K562 (cell line): Measurements from ENCODE around the gene CEP350. TPM values are rescaled to one million over a fixed set of nuclear protein-coding genes. Genes with fewer than 3 reads are reported as not detected.

ENCODE experiments used
- ATAC-seq: fragments of 200-7000 bp; cut with Tn5 transposase; 3 replicates; pipeline ENCODE4 v1.9.1; 2020; ENCODE audit warnings: moderate library complexity
- BruUV-seq: library from RNA; stranded (reverse); fragments of 400-500 nt; replicated peaks from 2 replicates; lab custom pipeline; 2021; lab: Mats Ljungman, UMichigan
- CTCF ChIA-PET: fragments of 300-600 bp; formaldehyde crosslinking; extraction: SDS; loops from one replicate; lab custom pipeline; 2021; ENCODE audit warnings: low intra/inter-chr PET ratio; lab: Yijun Ruan, JAX
- POLR2A ChIA-PET: fragments of 300-600, 350-650 bp; sonication (Branson Sonifier 250); formaldehyde crosslinking; extraction: SDS; loops from one replicate; lab custom pipeline; 2021; ENCODE audit warnings: antibody characterized with exemption, inconsistent platforms; lab: Yijun Ruan, JAX
- DNase-seq, 4 experiments: peaks; one replicate each; pipeline versions ENCODE4 v3.0.0 to v3.0.0-alpha.2; 2011 to 2018; ENCODE audit warnings: low spot score in 3 of 4, mixed read lengths in 3 of 4; ENCODE audit errors: extremely low read depth in 1 of 4
- FAIRE-seq: peaks from 2 replicates; lab custom pipeline; 2011; peaks lifted over from hg19 to GRCh38; lab: Jason Lieb, UNC
- H2AFZ ChIP-seq: 2 replicates; pipeline ENCODE4 v1.6.0; 2011; ENCODE audit warnings: low read depth, low read length, control low read depth, inconsistent platforms
- H3K27ac ChIP-seq: fragments of 200-600 bp; 3 replicates; pipeline ENCODE4 v1.8.0; 2011; ENCODE audit warnings: low read depth, mild to moderate bottlenecking, control low read depth, inconsistent platforms, low read length, moderate library complexity, mixed read lengths; ENCODE audit errors: extremely low read depth
- H3K27me3 ChIP-seq, 2 experiments: fragments of 300-600 bp in 1 of 2; 2 replicates in 1 of 2; 3 replicates in 1 of 2; pipeline versions ENCODE4 v1.6.0 to v1.8.0; 2011; ENCODE audit warnings: inconsistent platforms in 2 of 2, low read length in 2 of 2, mild to moderate bottlenecking in 1 of 2, mixed read lengths in 1 of 2, moderate library complexity in 1 of 2; ENCODE audit not compliant: control insufficient read depth in 2 of 2, insufficient read depth in 2 of 2
- H3K36me3 ChIP-seq: fragments of 300-600 bp; 3 replicates; pipeline ENCODE4 v1.8.0; 2011; ENCODE audit warnings: mild to moderate bottlenecking, low read length, inconsistent platforms; ENCODE audit not compliant: control insufficient read depth, insufficient read depth
- H3K4me1 ChIP-seq, 2 experiments: fragments of 200-600 bp in 1 of 2; replicated peaks in 1 of 2; 2 replicates in 1 of 2; 3 replicates in 1 of 2; pipeline versions ENCODE4 v1.5.1 to v1.8.0; 2011; ENCODE audit warnings: inconsistent platforms in 2 of 2, low read length in 2 of 2, mild to moderate bottlenecking in 1 of 2, mixed read lengths in 1 of 2, moderate library complexity in 1 of 2; ENCODE audit not compliant: control insufficient read depth in 2 of 2, insufficient read depth in 2 of 2
- H3K4me2 ChIP-seq: 2 replicates; pipeline ENCODE4 v1.6.1; 2011; ENCODE audit warnings: low read length, control low read depth, inconsistent platforms, mixed read lengths; ENCODE audit not compliant: insufficient read depth
- H3K4me3 ChIP-seq: fragments of 200-600 bp; sonication (generic), shearing (Covaris generic); 2 replicates; pipeline ENCODE4 v1.5.1; 2016; ENCODE audit warnings: control low read depth, inconsistent platforms
- H3K79me2 ChIP-seq: fragments of 200-600 bp; 3 replicates; pipeline ENCODE4 v1.8.0; 2011; ENCODE audit warnings: low read length, inconsistent platforms; ENCODE audit not compliant: control insufficient read depth, insufficient read depth
- H3K9ac ChIP-seq, 2 experiments: 2 replicates each; pipeline versions ENCODE4 v1.6.0 to v1.6.1; 2011; ENCODE audit warnings: low read depth in 2 of 2, low read length in 2 of 2, control low read depth in 1 of 2, inconsistent platforms in 1 of 2, mild to moderate bottlenecking in 1 of 2, mixed read lengths in 1 of 2; ENCODE audit not compliant: insufficient read depth in 1 of 2
- H3K9me1 ChIP-seq: one replicate; pipeline ENCODE4 v1.6.0; 2011; ENCODE audit warnings: inconsistent platforms, mild to moderate bottlenecking, low read length, moderate library complexity; ENCODE audit not compliant: control insufficient read depth, insufficient read depth
- H3K9me3 ChIP-seq: replicated peaks from 2 replicates; pipeline ENCODE4 v1.5.1; 2011; ENCODE audit warnings: low read depth, low read length, inconsistent platforms; ENCODE audit not compliant: control insufficient read depth, insufficient read depth
- H4K20me1 ChIP-seq: replicated peaks from 2 replicates; pipeline ENCODE4 v1.6.1; 2011; ENCODE audit warnings: low read length, inconsistent platforms, mixed read lengths; ENCODE audit not compliant: control insufficient read depth, insufficient read depth
- EZH2 ChIP-seq: IDR thresholded peaks from 2 replicates; pipeline ENCODE4 v1.6.1; 2012; ENCODE audit warnings: low read depth, mild to moderate bottlenecking, inconsistent platforms, low read length, borderline replicate concordance
- FOXA1 ChIP-seq: fragments of 450-650 bp; IDR thresholded peaks from 2 replicates; pipeline ENCODE4 v1.6.1; 2016; ENCODE audit warnings: mild to moderate bottlenecking, borderline replicate concordance
- HNRNPL ChIP-seq: fragments of 200-400 bp; formaldehyde crosslinking; IDR thresholded peaks from 2 replicates; pipeline ENCODE4 v1.6.1; 2017; ENCODE audit warnings: low read depth, mild to moderate bottlenecking, low read length
- MYBL2 ChIP-seq, 2 experiments: fragments of 450-650 bp in 1 of 2; sonication (generic) in 1 of 2; formaldehyde crosslinking in 1 of 2; IDR thresholded peaks; 2 replicates each; pipeline versions ENCODE4 v1.6.1 to v1.8.1; 2017 to 2022; ENCODE audit warnings: borderline replicate concordance in 1 of 2, inconsistent platforms in 1 of 2, low read depth in 1 of 2, mild to moderate bottlenecking in 1 of 2, missing genetic modification reagents in 1 of 2, moderate library complexity in 1 of 2
- SNRNP70 ChIP-seq: fragments of 200-400 bp; formaldehyde crosslinking; optimal IDR thresholded peaks from 2 replicates; pipeline ENCODE3; 2017; ENCODE audit warnings: low read depth, low read length
- SRSF1 ChIP-seq: fragments of 200-400 bp; formaldehyde crosslinking; IDR thresholded peaks from 2 replicates; pipeline ENCODE4 v1.6.1; 2017; ENCODE audit warnings: mild to moderate bottlenecking, low read depth, low read length, moderate library complexity
- STAG1 ChIP-seq: sonication (generic); formaldehyde crosslinking; IDR thresholded peaks from 2 replicates; pipeline ENCODE4 v1.5.0; 2020; ENCODE audit warnings: missing genetic modification reagents, borderline replicate concordance
- TFAM ChIP-seq: fragments of 250-450 bp; sonication (Bioruptor Pico); conservative IDR thresholded peaks from 2 replicates; pipeline ENCODE4 v1.5.0; 2021; ENCODE audit warnings: mild to moderate bottlenecking, moderate library complexity
- YBX1 ChIP-seq: fragments of 450-650 bp; IDR thresholded peaks from 2 replicates; pipeline ENCODE4 v1.7.1; 2016; ENCODE audit warnings: mild to moderate bottlenecking
- WGBS: fragments of 100-300 bp; shearing (Covaris generic); methylation state at CpG from one replicate; pipeline ENCODE4 v1.1.6; 2016; ENCODE audit warnings: low coverage, mixed read lengths; ENCODE audit not compliant: insufficient coverage; ENCODE audit errors: missing lambda C conversion rate; 5-methylcytosine and 5-hydroxymethylcytosine counted together
- in situ Hi-C: fragments of 300-500 bp; cut with MboI; formaldehyde crosslinking; loops from 4 replicates; pipeline ENCODE4 v1.15.0; 2018; ENCODE audit warnings: inconsistent platforms, mixed read lengths
- intact Hi-C: fragments of 100-400 bp; cut with micrococcal nuclease; formaldehyde crosslinking; loops from 2 replicates; pipeline ENCODE4 v1.14.2; 2022
- polyA plus RNA-seq, 8 experiments: library from polyadenylated mRNA; depleted of rRNA in 4 of 8; stranded (reverse) in 5 of 8; unstranded in 3 of 8; fragments of >200 nt; fragmentation: Nextera tagmentation in 2 of 8; fragmentation: Illumina TruSeq in 1 of 8; extraction: Ambion mirVana in 2 of 8; extraction: Trizol in 1 of 8; gene quantifications; 2 replicates each; pipeline versions ENCODE4 v1.2.1 to v1.2.3, GENCODE V29; 2011 to 2014; ENCODE audit warnings: inconsistent platforms in 1 of 8, missing spikeins in 1 of 8
- total RNA-seq, 7 experiments: library from RNA; depleted of rRNA in 6 of 7; stranded (reverse); fragments of >200 nt in 6 of 7; fragmentation: Illumina TruSeq in 2 of 7; extraction: Trizol in 2 of 7; gene quantifications; 2 replicates each; pipeline versions ENCODE4 v1.2.1 to v1.2.3, GENCODE V29; 2011 to 2021; ENCODE audit warnings: low replicate concordance in 1 of 7
- TF ChIP-seq, protein P1 (sequence below): fragments of 200-400 bp; formaldehyde crosslinking; IDR thresholded peaks from 2 replicates; pipeline ENCODE4 v1.6.1; 2017; ENCODE audit warnings: mild to moderate bottlenecking, low read depth, low read length, moderate library complexity
- TF ChIP-seq, protein P2 (sequence below): fragments of 250-450 bp; sonication (Bioruptor Pico); IDR thresholded peaks from 2 replicates; pipeline ENCODE4 v1.8.0; 2021; ENCODE audit warnings: moderate library complexity, mild to moderate bottlenecking, inconsistent platforms

Gene CEP350
- total and polyA plus RNA-seq, 9 of the 15 experiments (the other 6 are each of a cell fraction or from before 2014, with no cell fraction given): 8.3 to 64.3 (median 28.0) TPM

DNA sequence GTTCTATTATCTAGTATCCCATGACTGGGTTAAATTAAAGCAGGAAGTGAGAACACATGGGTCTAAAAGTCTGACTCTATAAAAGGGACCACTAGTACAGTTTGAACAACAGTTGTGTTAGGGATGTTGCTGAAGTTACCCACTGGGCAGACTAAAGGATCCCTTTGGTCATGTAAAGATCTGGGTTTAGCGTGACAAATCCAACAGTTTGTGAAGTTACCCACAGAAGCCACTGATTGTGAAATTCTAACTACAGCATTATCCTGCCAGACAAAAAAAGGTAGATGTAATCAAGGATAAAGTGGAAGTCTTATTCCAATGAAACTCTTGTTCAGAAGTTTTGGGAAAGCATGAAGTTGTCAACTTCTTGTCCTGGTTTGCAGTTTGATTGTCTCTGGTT, 205.7 kb downstream of the CEP350 start:
- H3K4me1 ChIP-seq: peaks cover 14 to 24% of the 10 kb centered on the region in 2 experiments; a peak in 4 of 5 replicates
- H3K4me3 ChIP-seq: no peak overlapping the region
- FAIRE-seq (no peak), ATAC-seq (no peak), DNase-seq (no peak)
- BruUV-seq: no TSS peak
- ChIA-PET CTCF (no interaction called here), POLR2A (interaction anchor here (4.5 kb wide), 1 partner anchor 9 kb away, joined by 41 read pairs; no protein-coding TSS in a partner anchor)
- peaks cover 14% of the 10 kb centered on the region; the same call in 1 of the 2 replicates for H4K20me1 ChIP-seq
- H3K4me2 ChIP-seq: no peak overlapping the region
- no peaks in the 10 kb centered on the region for H3K9me3 ChIP-seq
- H3K27ac ChIP-seq: no peak overlapping the region
- H3K27me3 ChIP-seq: no peaks in the 10 kb centered on the region
- no peak for TF ChIP-seq TFAM (CRISPR knock-in tag)
- H3K9me1 ChIP-seq: no peaks in the 10 kb centered on the region
- intact Hi-C loops: no loop called here
- in situ Hi-C loops: no loop called here
- no peaks in the 10 kb centered on the region for H3K36me3 ChIP-seq
- H2AFZ ChIP-seq: no peak overlapping the region
- H3K79me2 ChIP-seq: peaks cover 8% of the 10 kb centered on the region
- no peak overlapping the region for H3K9ac ChIP-seq
- 95% methylated on average over 1 of the region's 1 CpG for WGBS

DNA sequence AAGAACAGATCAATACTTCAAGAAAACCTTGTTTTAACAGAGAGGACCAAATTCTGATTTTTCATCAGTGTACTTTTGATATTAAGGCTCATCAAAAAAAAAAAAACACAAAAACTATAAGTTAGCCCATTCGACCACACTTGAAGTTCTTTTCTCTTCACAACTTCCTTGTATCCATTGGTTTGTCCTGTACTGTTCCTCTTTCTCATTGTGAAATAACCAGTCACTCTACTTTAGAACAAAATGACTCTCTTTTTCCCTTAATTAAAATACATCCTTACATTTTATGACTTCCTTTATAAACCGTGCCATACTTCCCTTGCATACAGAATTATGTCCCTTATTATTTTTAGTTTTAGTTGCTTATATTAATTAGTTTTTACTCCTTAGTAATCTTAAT, 208.4 kb downstream of the CEP350 start:
- H4K20me1 ChIP-seq: 0 out of 2 replicates have a peak, but pooled peaks cover 5% of the 10 kb centered on the region
- H3K79me2 ChIP-seq: no peaks in the 10 kb centered on the region
- H3K4me1 ChIP-seq: peaks cover 0 to 4% of the 10 kb centered on the region in 2 experiments; a peak in 2 of 5 replicates
- H3K27ac ChIP-seq: no peak overlapping the region
- 15% methylated on average over 2 of the region's 2 CpGs for WGBS
- ChIA-PET CTCF (no interaction called here), POLR2A (no interaction called here)
- H3K9me3 ChIP-seq: no peaks in the 10 kb centered on the region
- FAIRE-seq (no peak), DNase-seq (no peak), ATAC-seq (no peak)
- H3K27me3 ChIP-seq: no peaks in the 10 kb centered on the region
- H3K9me1 ChIP-seq: no peaks in the 10 kb centered on the region
- no peak overlapping the region for H3K9ac ChIP-seq
- H3K4me3 ChIP-seq: no peak overlapping the region
- no peak overlapping the region for H2AFZ ChIP-seq
- intact Hi-C loops (no loop called here), in situ Hi-C loops (no loop called here)
- peaks cover 11% of the 10 kb centered on the region; the same call in 1 of the 3 replicates for H3K36me3 ChIP-seq
- no peak overlapping the region for H3K4me2 ChIP-seq
- no TSS peak for BruUV-seq
- TF ChIP-seq HNRNPL (no peak), EZH2 (no peak), YBX1 (no peak), SNRNP70 (no peak), STAG1 (CRISPR knock-in tag) (no peak), MYBL2 (IDR thresholded peaks at IDR 0.05; ENCODE audit: low read depth) (no peak), MYBL2 (CRISPR knock-in tag; IDR thresholded peaks at IDR 0.05; ENCODE audit: borderline replicate concordance) (no peak), SRSF1 (no peak), FOXA1 (no peak)
- TF ChIP-seq, protein P1, sequence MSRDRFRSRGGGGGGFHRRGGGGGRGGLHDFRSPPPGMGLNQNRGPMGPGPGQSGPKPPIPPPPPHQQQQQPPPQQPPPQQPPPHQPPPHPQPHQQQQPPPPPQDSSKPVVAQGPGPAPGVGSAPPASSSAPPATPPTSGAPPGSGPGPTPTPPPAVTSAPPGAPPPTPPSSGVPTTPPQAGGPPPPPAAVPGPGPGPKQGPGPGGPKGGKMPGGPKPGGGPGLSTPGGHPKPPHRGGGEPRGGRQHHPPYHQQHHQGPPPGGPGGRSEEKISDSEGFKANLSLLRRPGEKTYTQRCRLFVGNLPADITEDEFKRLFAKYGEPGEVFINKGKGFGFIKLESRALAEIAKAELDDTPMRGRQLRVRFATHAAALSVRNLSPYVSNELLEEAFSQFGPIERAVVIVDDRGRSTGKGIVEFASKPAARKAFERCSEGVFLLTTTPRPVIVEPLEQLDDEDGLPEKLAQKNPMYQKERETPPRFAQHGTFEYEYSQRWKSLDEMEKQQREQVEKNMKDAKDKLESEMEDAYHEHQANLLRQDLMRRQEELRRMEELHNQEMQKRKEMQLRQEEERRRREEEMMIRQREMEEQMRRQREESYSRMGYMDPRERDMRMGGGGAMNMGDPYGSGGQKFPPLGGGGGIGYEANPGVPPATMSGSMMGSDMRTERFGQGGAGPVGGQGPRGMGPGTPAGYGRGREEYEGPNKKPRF: no peak
- TF ChIP-seq, protein P2, sequence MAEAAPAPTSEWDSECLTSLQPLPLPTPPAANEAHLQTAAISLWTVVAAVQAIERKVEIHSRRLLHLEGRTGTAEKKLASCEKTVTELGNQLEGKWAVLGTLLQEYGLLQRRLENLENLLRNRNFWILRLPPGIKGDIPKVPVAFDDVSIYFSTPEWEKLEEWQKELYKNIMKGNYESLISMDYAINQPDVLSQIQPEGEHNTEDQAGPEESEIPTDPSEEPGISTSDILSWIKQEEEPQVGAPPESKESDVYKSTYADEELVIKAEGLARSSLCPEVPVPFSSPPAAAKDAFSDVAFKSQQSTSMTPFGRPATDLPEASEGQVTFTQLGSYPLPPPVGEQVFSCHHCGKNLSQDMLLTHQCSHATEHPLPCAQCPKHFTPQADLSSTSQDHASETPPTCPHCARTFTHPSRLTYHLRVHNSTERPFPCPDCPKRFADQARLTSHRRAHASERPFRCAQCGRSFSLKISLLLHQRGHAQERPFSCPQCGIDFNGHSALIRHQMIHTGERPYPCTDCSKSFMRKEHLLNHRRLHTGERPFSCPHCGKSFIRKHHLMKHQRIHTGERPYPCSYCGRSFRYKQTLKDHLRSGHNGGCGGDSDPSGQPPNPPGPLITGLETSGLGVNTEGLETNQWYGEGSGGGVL (CRISPR knock-in tag): no peak
